HepG2 (cell line): Measurements from ENCODE around the gene KANSL1. TPM values are rescaled to one million over a fixed set of nuclear protein-coding genes. Genes with fewer than 3 reads are reported as not detected.

Source experiments
- CTCF ChIP-seq: sonication (generic); formaldehyde crosslinking; IDR thresholded peaks from 2 replicates; pipeline ENCODE4 v1.5.0; 2020; ENCODE audit warnings: mild to moderate bottlenecking, missing genetic modification reagents, moderate library complexity
- FOXK2 ChIP-seq: fragments of 450-650 bp; IDR thresholded peaks from 2 replicates; pipeline ENCODE4 v1.6.1; 2016
- MNT ChIP-seq: fragments of 450-650 bp; IDR thresholded peaks from 2 replicates; pipeline ENCODE4 v1.6.1; 2016
- NR2C2 ChIP-seq: sonication (generic); formaldehyde crosslinking; IDR thresholded peaks from 2 replicates; pipeline ENCODE4 v1.4.0; 2020; ENCODE audit warnings: missing genetic modification reagents, mild to moderate bottlenecking, moderate library complexity, borderline replicate concordance
- NR2F1 ChIP-seq, 2 experiments: fragments of 450-650 bp in 1 of 2; formaldehyde crosslinking in 1 of 2; IDR thresholded peaks; 2 replicates each; pipeline versions ENCODE4 v1.5.0 to v1.6.1; 2016 to 2020; ENCODE audit warnings: mild to moderate bottlenecking in 1 of 2, missing compliant biosample characterization in 1 of 2, missing genetic modification reagents in 1 of 2, moderate library complexity in 1 of 2
- NRL ChIP-seq: sonication (generic); formaldehyde crosslinking; IDR thresholded peaks from 2 replicates; pipeline ENCODE4 v1.5.0; 2020; ENCODE audit warnings: missing genetic modification reagents, mild to moderate bottlenecking, moderate library complexity, borderline replicate concordance
- RBM39 ChIP-seq: fragments of 200-400 bp; formaldehyde crosslinking; IDR thresholded peaks from one replicate; pipeline ENCODE4 v1.6.1; 2018; ENCODE audit warnings: antibody characterized with exemption, mild to moderate bottlenecking, low read depth, low read length; ENCODE audit not compliant: poor library complexity, severe bottlenecking
- SP4 ChIP-seq: sonication (generic); formaldehyde crosslinking; IDR thresholded peaks from 2 replicates; pipeline ENCODE4 v1.8.1; 2023; ENCODE audit warnings: mild to moderate bottlenecking, missing genetic modification reagents
- TARDBP ChIP-seq: sonication (generic); formaldehyde crosslinking; IDR thresholded peaks from 2 replicates; pipeline ENCODE4 v1.8.0; 2022; ENCODE audit warnings: mild to moderate bottlenecking, missing genetic modification reagents
- ZMYM3 ChIP-seq: sonication (generic); formaldehyde crosslinking; IDR thresholded peaks from 2 replicates; pipeline ENCODE4 v1.5.1; 2020; ENCODE audit warnings: mild to moderate bottlenecking, missing genetic modification reagents
- ZNF329 ChIP-seq: sonication (generic); formaldehyde crosslinking; IDR thresholded peaks from 2 replicates; pipeline ENCODE4 v1.9.0; 2021; ENCODE audit warnings: low read depth, mild to moderate bottlenecking, missing genetic modification reagents
- ZNF776 ChIP-seq: sonication (generic); formaldehyde crosslinking; IDR thresholded peaks from 2 replicates; pipeline ENCODE4 v1.4.0; 2020; ENCODE audit warnings: mild to moderate bottlenecking, missing genetic modification reagents
- polyA plus RNA-seq, 8 experiments: library from polyadenylated mRNA; depleted of rRNA in 3 of 8; stranded (reverse) in 7 of 8; unstranded in 1 of 8; fragments of >200 nt; fragmentation: Illumina TruSeq in 4 of 8; extraction: Trizol in 4 of 8; gene quantifications; 2 replicates each; pipeline versions ENCODE4 v1.2.1 to v1.2.3, GENCODE V29; 2011 to 2016; ENCODE audit warnings: low read depth in 4 of 8, missing spikeins in 1 of 8, mixed read lengths in 1 of 8; ENCODE audit not compliant: insufficient read depth in 1 of 8
- total RNA-seq, 5 experiments: library from RNA; depleted of rRNA; stranded (reverse); fragments of >200 nt; fragmentation: Illumina TruSeq; extraction: Trizol; gene quantifications; 2 replicates each; pipeline ENCODE4 v1.2.3, GENCODE V29; 2016; ENCODE audit warnings: low read depth in 1 of 5
- TF ChIP-seq, protein P1 (sequence below): IDR thresholded peaks from 2 replicates; pipeline ENCODE4 v1.6.1; 2016; ENCODE audit warnings: low read depth
- TF ChIP-seq, protein P2 (sequence below): sonication (generic); formaldehyde crosslinking; IDR thresholded peaks from 2 replicates; pipeline ENCODE4 v1.4.0; 2020; ENCODE audit warnings: mild to moderate bottlenecking, missing genetic modification reagents
- TF ChIP-seq, protein P3 (sequence below): sonication (generic); formaldehyde crosslinking; IDR thresholded peaks from 2 replicates; pipeline ENCODE4 v1.5.0; 2020; ENCODE audit warnings: mild to moderate bottlenecking, missing genetic modification reagents, borderline replicate concordance

Gene KANSL1
- total and polyA plus RNA-seq, 2 of the 13 experiments (the other 11 are each of a cell fraction or from before 2014, with no cell fraction given) = 24.0 to 59.6 TPM

DNA sequence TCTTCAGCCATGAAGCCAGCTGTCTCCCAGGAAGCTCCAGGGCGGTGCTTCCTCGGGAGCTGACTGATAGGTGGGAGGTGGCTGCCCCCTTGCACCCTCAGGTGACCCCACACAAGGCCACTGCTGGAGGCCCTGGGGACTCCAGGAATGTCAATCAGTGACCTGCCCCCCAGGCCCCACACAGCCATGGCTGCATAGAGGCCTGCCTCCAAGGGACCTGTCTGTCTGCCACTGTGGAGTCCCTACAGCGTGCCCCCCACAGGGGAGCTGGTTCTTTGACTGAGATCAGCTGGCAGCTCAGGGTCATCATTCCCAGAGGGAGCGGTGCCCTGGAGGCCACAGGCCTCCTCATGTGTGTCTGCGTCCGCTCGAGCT is 180.1 kb downstream of the KANSL1 start (continued):
- TF ChIP-seq NR2C2 (CRISPR knock-in tag) = no peak
- no peak for TF ChIP-seq ZMYM3
- no peak for TF ChIP-seq ZNF329 (CRISPR knock-in tag)
- TF ChIP-seq RBM39 = no peak
- no peak for TF ChIP-seq MNT
- TF ChIP-seq TARDBP = 0 out of 2 replicates have a peak, but pooled peaks have one; percentile 6
- TF ChIP-seq, protein P1, sequence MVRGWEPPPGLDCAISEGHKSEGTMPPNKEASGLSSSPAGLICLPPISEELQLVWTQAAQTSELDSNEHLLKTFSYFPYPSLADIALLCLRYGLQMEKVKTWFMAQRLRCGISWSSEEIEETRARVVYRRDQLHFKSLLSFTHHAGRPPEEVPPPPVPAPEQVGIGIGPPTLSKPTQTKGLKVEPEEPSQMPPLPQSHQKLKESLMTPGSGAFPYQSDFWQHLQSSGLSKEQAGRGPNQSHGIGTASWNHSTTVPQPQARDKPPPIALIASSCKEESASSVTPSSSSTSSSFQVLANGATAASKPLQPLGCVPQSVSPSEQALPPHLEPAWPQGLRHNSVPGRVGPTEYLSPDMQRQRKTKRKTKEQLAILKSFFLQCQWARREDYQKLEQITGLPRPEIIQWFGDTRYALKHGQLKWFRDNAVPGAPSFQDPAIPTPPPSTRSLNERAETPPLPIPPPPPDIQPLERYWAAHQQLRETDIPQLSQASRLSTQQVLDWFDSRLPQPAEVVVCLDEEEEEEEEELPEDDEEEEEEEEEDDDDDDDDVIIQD (CRISPR knock-in tag) = no peak
- no peak for TF ChIP-seq CTCF (CRISPR knock-in tag)
- TF ChIP-seq FOXK2 = no peak
- TF ChIP-seq ZNF776 (CRISPR knock-in tag) = no peak
- 0 out of 2 replicates have a peak, but pooled peaks have one; percentile 11 for TF ChIP-seq NRL
- no peak for TF ChIP-seq SP4
- TF ChIP-seq, protein P2, sequence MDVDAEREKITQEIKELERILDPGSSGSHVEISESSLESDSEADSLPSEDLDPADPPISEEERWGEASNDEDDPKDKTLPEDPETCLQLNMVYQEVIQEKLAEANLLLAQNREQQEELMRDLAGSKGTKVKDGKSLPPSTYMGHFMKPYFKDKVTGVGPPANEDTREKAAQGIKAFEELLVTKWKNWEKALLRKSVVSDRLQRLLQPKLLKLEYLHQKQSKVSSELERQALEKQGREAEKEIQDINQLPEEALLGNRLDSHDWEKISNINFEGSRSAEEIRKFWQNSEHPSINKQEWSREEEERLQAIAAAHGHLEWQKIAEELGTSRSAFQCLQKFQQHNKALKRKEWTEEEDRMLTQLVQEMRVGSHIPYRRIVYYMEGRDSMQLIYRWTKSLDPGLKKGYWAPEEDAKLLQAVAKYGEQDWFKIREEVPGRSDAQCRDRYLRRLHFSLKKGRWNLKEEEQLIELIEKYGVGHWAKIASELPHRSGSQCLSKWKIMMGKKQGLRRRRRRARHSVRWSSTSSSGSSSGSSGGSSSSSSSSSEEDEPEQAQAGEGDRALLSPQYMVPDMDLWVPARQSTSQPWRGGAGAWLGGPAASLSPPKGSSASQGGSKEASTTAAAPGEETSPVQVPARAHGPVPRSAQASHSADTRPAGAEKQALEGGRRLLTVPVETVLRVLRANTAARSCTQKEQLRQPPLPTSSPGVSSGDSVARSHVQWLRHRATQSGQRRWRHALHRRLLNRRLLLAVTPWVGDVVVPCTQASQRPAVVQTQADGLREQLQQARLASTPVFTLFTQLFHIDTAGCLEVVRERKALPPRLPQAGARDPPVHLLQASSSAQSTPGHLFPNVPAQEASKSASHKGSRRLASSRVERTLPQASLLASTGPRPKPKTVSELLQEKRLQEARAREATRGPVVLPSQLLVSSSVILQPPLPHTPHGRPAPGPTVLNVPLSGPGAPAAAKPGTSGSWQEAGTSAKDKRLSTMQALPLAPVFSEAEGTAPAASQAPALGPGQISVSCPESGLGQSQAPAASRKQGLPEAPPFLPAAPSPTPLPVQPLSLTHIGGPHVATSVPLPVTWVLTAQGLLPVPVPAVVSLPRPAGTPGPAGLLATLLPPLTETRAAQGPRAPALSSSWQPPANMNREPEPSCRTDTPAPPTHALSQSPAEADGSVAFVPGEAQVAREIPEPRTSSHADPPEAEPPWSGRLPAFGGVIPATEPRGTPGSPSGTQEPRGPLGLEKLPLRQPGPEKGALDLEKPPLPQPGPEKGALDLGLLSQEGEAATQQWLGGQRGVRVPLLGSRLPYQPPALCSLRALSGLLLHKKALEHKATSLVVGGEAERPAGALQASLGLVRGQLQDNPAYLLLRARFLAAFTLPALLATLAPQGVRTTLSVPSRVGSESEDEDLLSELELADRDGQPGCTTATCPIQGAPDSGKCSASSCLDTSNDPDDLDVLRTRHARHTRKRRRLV = no peak
- TF ChIP-seq, protein P3, sequence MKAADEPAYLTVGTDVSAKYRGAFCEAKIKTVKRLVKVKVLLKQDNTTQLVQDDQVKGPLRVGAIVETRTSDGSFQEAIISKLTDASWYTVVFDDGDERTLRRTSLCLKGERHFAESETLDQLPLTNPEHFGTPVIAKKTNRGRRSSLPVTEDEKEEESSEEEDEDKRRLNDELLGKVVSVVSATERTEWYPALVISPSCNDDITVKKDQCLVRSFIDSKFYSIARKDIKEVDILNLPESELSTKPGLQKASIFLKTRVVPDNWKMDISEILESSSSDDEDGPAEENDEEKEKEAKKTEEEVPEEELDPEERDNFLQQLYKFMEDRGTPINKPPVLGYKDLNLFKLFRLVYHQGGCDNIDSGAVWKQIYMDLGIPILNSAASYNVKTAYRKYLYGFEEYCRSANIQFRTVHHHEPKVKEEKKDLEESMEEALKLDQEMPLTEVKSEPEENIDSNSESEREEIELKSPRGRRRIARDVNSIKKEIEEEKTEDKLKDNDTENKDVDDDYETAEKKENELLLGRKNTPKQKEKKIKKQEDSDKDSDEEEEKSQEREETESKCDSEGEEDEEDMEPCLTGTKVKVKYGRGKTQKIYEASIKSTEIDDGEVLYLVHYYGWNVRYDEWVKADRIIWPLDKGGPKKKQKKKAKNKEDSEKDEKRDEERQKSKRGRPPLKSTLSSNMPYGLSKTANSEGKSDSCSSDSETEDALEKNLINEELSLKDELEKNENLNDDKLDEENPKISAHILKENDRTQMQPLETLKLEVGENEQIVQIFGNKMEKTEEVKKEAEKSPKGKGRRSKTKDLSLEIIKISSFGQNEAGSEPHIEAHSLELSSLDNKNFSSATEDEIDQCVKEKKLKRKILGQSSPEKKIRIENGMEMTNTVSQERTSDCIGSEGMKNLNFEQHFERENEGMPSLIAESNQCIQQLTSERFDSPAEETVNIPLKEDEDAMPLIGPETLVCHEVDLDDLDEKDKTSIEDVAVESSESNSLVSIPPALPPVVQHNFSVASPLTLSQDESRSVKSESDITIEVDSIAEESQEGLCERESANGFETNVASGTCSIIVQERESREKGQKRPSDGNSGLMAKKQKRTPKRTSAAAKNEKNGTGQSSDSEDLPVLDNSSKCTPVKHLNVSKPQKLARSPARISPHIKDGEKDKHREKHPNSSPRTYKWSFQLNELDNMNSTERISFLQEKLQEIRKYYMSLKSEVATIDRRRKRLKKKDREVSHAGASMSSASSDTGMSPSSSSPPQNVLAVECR (CRISPR knock-in tag) = peak; percentile 27; the same call in 1 of the 2 replicates
- peak in 1 of 2 experiments; percentile 25; a peak in 2 of 4 replicates for TF ChIP-seq NR2F1 (CRISPR knock-in tag; IDR thresholded peaks at IDR 0.05)
